HepG2 (cell line): Measurements from ENCODE around the gene CSNK2A2. TPM values are rescaled to one million over a fixed set of nuclear protein-coding genes. Genes with fewer than 3 reads are reported as not detected.
A peak's percentile ranks its signal among the peaks of the same experiment; 100 is the strongest.

Experiments
- ATAC-seq: fragments of 200-7000 bp; cut with Tn5 transposase; 3 replicates; pipeline ENCODE4 v1.9.1; 2020; ENCODE audit warnings: mild to moderate bottlenecking, moderate library complexity
- BruUV-seq: library from RNA; stranded (reverse); fragments of 400-500 nt; replicated peaks from 2 replicates; lab custom pipeline; 2021; lab: Mats Ljungman, UMichigan
- CTCF ChIA-PET: fragments of 300-600 bp; formaldehyde crosslinking; extraction: SDS; loops from one replicate; lab custom pipeline; 2021; ENCODE audit warnings: low total read pairs, inconsistent platforms, low intra/inter-chr PET ratio; lab: Yijun Ruan, JAX
- POLR2A ChIA-PET: fragments of 350-600 bp; sonication (Branson Sonifier 250); formaldehyde crosslinking; loops from one replicate; lab custom pipeline; 2020; ENCODE audit warnings: antibody characterized with exemption, inconsistent platforms; lab: Yijun Ruan, JAX
- DNase-seq: peaks from one replicate; pipeline ENCODE4 v3.0.0-alpha.2; 2015; ENCODE audit warnings: low spot score
- FAIRE-seq: peaks from 3 replicates; lab custom pipeline; 2011; peaks lifted over from hg19 to GRCh38; lab: Jason Lieb, UNC
- H2AFZ ChIP-seq: one replicate; pipeline ENCODE4 v1.6.1; 2011; ENCODE audit warnings: low read length, inconsistent platforms
- H3K27ac ChIP-seq: fragments of 300-600 bp; 3 replicates; pipeline ENCODE4 v1.8.0; 2011; ENCODE audit warnings: mixed run types, mild to moderate bottlenecking, mixed read lengths, low read length, inconsistent platforms; ENCODE audit not compliant: insufficient read depth; ENCODE audit errors: extremely low read length
- H3K27me3 ChIP-seq, 2 experiments: fragments of 200-600 bp in 1 of 2; 2 replicates in 1 of 2; 3 replicates in 1 of 2; pipeline versions ENCODE4 v1.6.0 to v1.8.0; 2011; ENCODE audit warnings: low read length in 2 of 2, mild to moderate bottlenecking in 2 of 2, moderate library complexity in 2 of 2, inconsistent platforms in 1 of 2; ENCODE audit not compliant: insufficient read depth in 2 of 2, control insufficient read depth in 1 of 2
- H3K36me3 ChIP-seq, 2 experiments: fragments of 200-600 bp in 1 of 2; replicated peaks in 1 of 2; 2 replicates in 1 of 2; 3 replicates in 1 of 2; pipeline versions ENCODE4 v1.5.1 to v1.8.0; 2011; ENCODE audit warnings: low read length in 2 of 2, inconsistent platforms in 1 of 2; ENCODE audit not compliant: insufficient read depth in 2 of 2, control insufficient read depth in 1 of 2
- H3K4me1 ChIP-seq: 2 replicates; pipeline ENCODE4 v1.5.1; 2012; ENCODE audit warnings: low read length, inconsistent platforms; ENCODE audit not compliant: insufficient read depth
- H3K4me2 ChIP-seq: 2 replicates; pipeline ENCODE4 v1.6.0; 2011; ENCODE audit warnings: low read depth, low read length, inconsistent platforms
- H3K4me3 ChIP-seq, 3 experiments: fragments of 200-600 bp in 1 of 3; sonication (generic), shearing (Covaris generic) in 1 of 3; replicated peaks in 1 of 3; 2 replicates each; pipeline ENCODE4 v1.5.1; 2011 to 2016; ENCODE audit warnings: low read length in 3 of 3, inconsistent platforms in 2 of 3, low read depth in 2 of 3, mild to moderate bottlenecking in 2 of 3, control low read depth in 1 of 3, mixed read lengths in 1 of 3; ENCODE audit not compliant: insufficient read depth in 1 of 3
- H3K79me2 ChIP-seq: one replicate; pipeline ENCODE4 v1.6.1; 2011; ENCODE audit warnings: low read length, inconsistent platforms; ENCODE audit not compliant: insufficient read depth
- H3K9ac ChIP-seq: 2 replicates; pipeline ENCODE4 v1.6.0; 2011; ENCODE audit warnings: mild to moderate bottlenecking, low read depth, low read length, inconsistent platforms; ENCODE audit not compliant: insufficient read depth
- H3K9me3 ChIP-seq: 2 replicates; pipeline ENCODE4 v1.5.1; 2012; ENCODE audit warnings: mild to moderate bottlenecking, low read length
- H4K20me1 ChIP-seq: 2 replicates; pipeline ENCODE4 v1.6.0; 2011; ENCODE audit warnings: inconsistent platforms, mild to moderate bottlenecking, low read length, moderate library complexity; ENCODE audit not compliant: insufficient read depth
- AKAP8 ChIP-seq: sonication (generic); formaldehyde crosslinking; IDR thresholded peaks from 2 replicates; pipeline ENCODE4 v1.5.1; 2020; ENCODE audit warnings: mild to moderate bottlenecking, missing genetic modification reagents
- ATF5 ChIP-seq: sonication (generic); formaldehyde crosslinking; IDR thresholded peaks from 2 replicates; pipeline ENCODE4 v1.4.0; 2020; ENCODE audit warnings: mild to moderate bottlenecking, low read depth, missing genetic modification reagents
- HCFC1 ChIP-seq: fragments of 150-350 bp; IDR thresholded peaks from 2 replicates; pipeline ENCODE4 v1.6.1; 2014; ENCODE audit warnings: low read depth, low read length
- NCOA2 ChIP-seq: sonication (generic); formaldehyde crosslinking; IDR thresholded peaks from 2 replicates; pipeline ENCODE4 v1.8.0; 2022; ENCODE audit warnings: inconsistent platforms
- TEAD3 ChIP-seq: optimal IDR thresholded peaks from 2 replicates; pipeline ENCODE3; 2016; ENCODE audit warnings: borderline replicate concordance
- ZBTB33 ChIP-seq: sonication (generic); formaldehyde crosslinking; IDR thresholded peaks from 2 replicates; pipeline ENCODE4 v1.4.0; 2020; ENCODE audit warnings: missing genetic modification reagents
- ZNF124 ChIP-seq: sonication (generic); formaldehyde crosslinking; IDR thresholded peaks from 2 replicates; pipeline ENCODE4 v1.4.0; 2020; ENCODE audit warnings: missing genetic modification reagents
- ZNF567 ChIP-seq: sonication (generic); formaldehyde crosslinking; IDR thresholded peaks from 2 replicates; pipeline ENCODE4 v1.8.1; 2023; ENCODE audit warnings: mild to moderate bottlenecking, missing genetic modification reagents, borderline replicate concordance
- ZNF775 ChIP-seq: sonication (generic); formaldehyde crosslinking; IDR thresholded peaks from 2 replicates; pipeline ENCODE4 v1.4.0; 2020; ENCODE audit warnings: missing genetic modification reagents, mild to moderate bottlenecking, moderate library complexity, borderline replicate concordance
- WGBS: methylation state at CpG from one replicate; pipeline ENCODE4 v1.1.6; 2017; ENCODE audit warnings: low lambda C conversion rate; 5-methylcytosine and 5-hydroxymethylcytosine counted together
- in situ Hi-C: cut with HindIII; loops from 2 replicates; pipeline ENCODE4 v1.10.0; 2017; ENCODE audit warnings: low pct_unique_long_range_greater_than_20kb; ENCODE audit not compliant: extremely low pct_ligation_motif_present
- intact Hi-C: fragments of 100-400 bp; cut with micrococcal nuclease; formaldehyde crosslinking; loops from one replicate; pipeline ENCODE4 v1.10.0; 2022; ENCODE audit not compliant: unreplicated experiment
- polyA plus RNA-seq, 8 experiments: library from polyadenylated mRNA; depleted of rRNA in 3 of 8; stranded (reverse) in 7 of 8; unstranded in 1 of 8; fragments of >200 nt; fragmentation: Illumina TruSeq in 4 of 8; extraction: Trizol in 4 of 8; gene quantifications; 2 replicates each; pipeline versions ENCODE4 v1.2.1 to v1.2.3, GENCODE V29; 2011 to 2016; ENCODE audit warnings: low read depth in 4 of 8, missing spikeins in 1 of 8, mixed read lengths in 1 of 8; ENCODE audit not compliant: insufficient read depth in 1 of 8
- total RNA-seq, 5 experiments: library from RNA; depleted of rRNA; stranded (reverse); fragments of >200 nt; fragmentation: Illumina TruSeq; extraction: Trizol; gene quantifications; 2 replicates each; pipeline ENCODE4 v1.2.3, GENCODE V29; 2016; ENCODE audit warnings: low read depth in 1 of 5
- TF ChIP-seq, protein P1 (sequence below): sonication (generic); formaldehyde crosslinking; IDR thresholded peaks from 2 replicates; pipeline ENCODE4 v1.8.0; 2022; ENCODE audit warnings: low read depth, missing genetic modification reagents

Gene CSNK2A2
- total and polyA plus RNA-seq, 2 of the 13 experiments (the other 11 are each of a cell fraction or from before 2014, with no cell fraction given) = 46.4 to 56.9 TPM

DNA sequence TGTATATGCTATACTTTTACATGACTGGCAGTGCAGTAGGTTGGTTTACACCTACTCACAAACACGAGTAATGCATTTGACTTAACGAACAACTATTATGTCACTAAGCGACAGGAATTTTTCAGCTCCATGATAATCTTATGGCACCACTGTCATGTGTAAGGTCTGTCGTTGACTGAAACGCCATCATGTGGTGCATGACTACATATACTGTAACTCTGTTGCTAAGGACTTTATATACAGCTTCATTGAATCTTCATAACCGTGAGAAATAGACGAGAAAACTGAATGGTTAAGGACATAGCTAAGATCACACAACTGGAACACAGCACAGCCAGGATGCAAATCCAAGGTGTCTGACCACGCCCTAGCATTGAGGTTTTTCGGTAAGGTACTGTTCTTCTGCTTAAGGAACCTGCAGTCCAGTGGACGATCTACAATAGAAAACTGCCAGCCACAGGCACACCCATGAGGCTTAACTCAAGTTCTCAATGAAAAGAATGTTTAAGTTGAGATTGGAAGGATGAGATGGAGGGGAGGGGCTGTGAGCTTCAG, 72.0 kb downstream of the CSNK2A2 start:
- ChIA-PET CTCF (interaction anchor here (1.7 kb wide), 1 partner anchor 105 kb away, joined by 4 read pairs; no protein-coding TSS in a partner anchor), POLR2A (interaction anchor here (6.2 kb wide), 1 partner anchor 101 kb away, joined by 101 read pairs; the partner anchor contains the start of gene MMP15)
- no peak overlapping the region; a peak in 1 of 6 replicates for H3K4me3 ChIP-seq
- intact Hi-C loops (no loop called here), in situ Hi-C loops (loop anchor here (5.0 kb wide), 1 partner anchor 104 kb away; no protein-coding TSS in a partner anchor)
- H3K79me2 ChIP-seq = peaks cover 74% of the 10 kb centered on the region
- no peak overlapping the region for H2AFZ ChIP-seq
- H3K9ac ChIP-seq = no peak overlapping the region
- peak overlapping the region; percentile 93 for H3K4me2 ChIP-seq
- BruUV-seq = no TSS peak
- TF ChIP-seq ATF5 (0 out of 2 replicates have a peak, but pooled peaks have one; percentile 31), HCFC1 (no peak)
- H3K36me3 ChIP-seq = 0 out of 5 replicates have a peak, but pooled peaks cover 0 to 2% of the 10 kb centered on the region in 2 experiments
- ATAC-seq = no peak
- FAIRE-seq = no peak
- no peak for DNase-seq
- no peak overlapping the region for H3K27ac ChIP-seq
- H4K20me1 ChIP-seq = peaks cover 62% of the 10 kb centered on the region
- no peaks in the 10 kb centered on the region for H3K9me3 ChIP-seq
- H3K27me3 ChIP-seq = no peaks in the 10 kb centered on the region
- 92% methylated on average over 10 of the region's 10 CpGs for WGBS
- H3K4me1 ChIP-seq = peaks cover 64% of the 10 kb centered on the region

GRCh38 chr16:58125041-58125440, 72.9 kb downstream of the CSNK2A2 start:
- no peak for FAIRE-seq
- Histone ChIP-seq H3K27ac (no peak overlapping the region), H3K79me2 (peaks cover 82% of the 10 kb centered on the region), H3K27me3 (no peaks in the 10 kb centered on the region), H2AFZ (no peak overlapping the region), H3K4me3 (no peak overlapping the region), H4K20me1 (peaks cover 68% of the 10 kb centered on the region), H3K9me3 (no peaks in the 10 kb centered on the region), H3K4me2 (no peak overlapping the region), H3K9ac (no peak overlapping the region), H3K36me3 (0 out of 5 replicates have a peak, but pooled peaks cover 0 to 2% of the 10 kb centered on the region in 2 experiments), H3K4me1 (peaks cover 71% of the 10 kb centered on the region)
- ChIA-PET CTCF (no interaction called here), POLR2A (interaction anchor here (6.2 kb wide), 1 partner anchor 100 kb away, joined by 101 read pairs; the partner anchor contains the start of gene MMP15)
- WGBS = 94% methylated on average over 4 of the region's 4 CpGs
- no peak for DNase-seq
- intact Hi-C loops (no loop called here), in situ Hi-C loops (loop anchor here (5.0 kb wide), 1 partner anchor 103 kb away; no protein-coding TSS in a partner anchor)
- TF ChIP-seq, protein P1, sequence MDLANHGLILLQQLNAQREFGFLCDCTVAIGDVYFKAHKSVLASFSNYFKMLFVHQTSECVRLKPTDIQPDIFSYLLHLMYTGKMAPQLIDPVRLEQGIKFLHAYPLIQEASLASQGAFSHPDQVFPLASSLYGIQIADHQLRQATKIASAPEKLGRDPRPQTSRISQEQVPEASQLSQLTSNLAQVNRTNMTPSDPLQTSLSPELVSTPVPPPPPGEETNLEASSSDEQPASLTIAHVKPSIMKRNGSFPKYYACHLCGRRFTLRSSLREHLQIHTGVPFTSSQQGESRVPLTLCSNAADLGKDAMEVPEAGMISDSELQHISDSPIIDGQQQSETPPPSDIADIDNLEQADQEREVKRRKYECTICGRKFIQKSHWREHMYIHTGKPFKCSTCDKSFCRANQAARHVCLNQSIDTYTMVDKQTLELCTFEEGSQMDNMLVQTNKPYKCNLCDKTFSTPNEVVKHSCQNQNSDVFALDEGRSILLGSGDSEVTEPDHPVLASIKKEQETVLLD (CRISPR knock-in tag) = no peak
- TF ChIP-seq ZNF567 (CRISPR knock-in tag) (no peak), NCOA2 (no peak), AKAP8 (CRISPR knock-in tag) (no peak), ZNF124 (CRISPR knock-in tag) (no peak), TEAD3 (CRISPR knock-in tag) (no peak), ZBTB33 (CRISPR knock-in tag) (peak; percentile 74), ZNF775 (no peak)
- no TSS peak for BruUV-seq
- no peak for ATAC-seq
